IPS DF 19.7 (cell line): ENCODE results near the gene RASAL2.
"Not testable (repeated sequence)": the region's sequence is repeated elsewhere in the genome, so short reads cannot be mapped to it uniquely, and the experiment has no call there.

Experiments
- DNase-seq: peaks from one replicate; pipeline ENCODE4 v3.0.0-alpha.2; 2013; ENCODE audit warnings: low read depth, low spot score

RASAL2 gene

DNA sequence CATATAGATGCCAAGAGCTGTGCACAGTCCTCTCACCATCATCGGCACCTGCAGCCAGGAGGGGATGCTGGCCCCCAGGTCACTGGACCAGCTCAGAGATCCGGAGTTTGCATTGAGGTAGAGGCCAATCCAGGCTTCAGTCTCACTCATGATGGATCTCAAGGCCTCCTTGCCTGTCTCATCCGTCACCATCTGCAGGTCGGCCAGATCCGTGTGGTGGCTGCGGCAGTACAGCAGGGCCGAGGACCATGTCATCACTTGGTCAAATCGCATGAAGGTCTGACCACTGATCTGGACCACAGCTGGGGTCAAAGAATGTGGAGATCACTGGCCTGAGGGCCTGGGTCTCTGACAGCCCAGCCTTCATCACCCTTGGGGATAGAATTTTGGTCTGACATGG, 396.2 kb downstream of the RASAL2 start:
- DNase-seq = no peak

DNA sequence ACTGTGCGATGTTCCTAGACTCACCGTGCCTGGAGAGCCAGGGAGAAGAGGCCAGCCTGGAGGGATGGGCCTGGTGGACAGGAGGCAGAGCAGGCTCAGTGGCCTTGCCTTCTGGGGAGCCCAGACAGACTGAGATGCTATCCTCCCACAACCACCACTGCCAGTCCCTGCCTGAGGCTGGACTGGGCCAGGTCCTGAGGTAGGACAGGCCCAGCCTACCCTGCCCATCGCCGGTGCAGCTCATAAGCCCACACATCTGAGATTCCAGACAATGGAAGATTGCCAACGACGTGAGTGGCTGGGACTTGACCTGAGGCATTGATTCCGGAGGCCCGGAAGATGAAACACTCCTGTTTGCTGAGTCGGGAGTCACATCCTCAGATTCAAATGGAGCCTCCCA, 397.1 kb downstream of the RASAL2 start:
- no peak for DNase-seq

DNA sequence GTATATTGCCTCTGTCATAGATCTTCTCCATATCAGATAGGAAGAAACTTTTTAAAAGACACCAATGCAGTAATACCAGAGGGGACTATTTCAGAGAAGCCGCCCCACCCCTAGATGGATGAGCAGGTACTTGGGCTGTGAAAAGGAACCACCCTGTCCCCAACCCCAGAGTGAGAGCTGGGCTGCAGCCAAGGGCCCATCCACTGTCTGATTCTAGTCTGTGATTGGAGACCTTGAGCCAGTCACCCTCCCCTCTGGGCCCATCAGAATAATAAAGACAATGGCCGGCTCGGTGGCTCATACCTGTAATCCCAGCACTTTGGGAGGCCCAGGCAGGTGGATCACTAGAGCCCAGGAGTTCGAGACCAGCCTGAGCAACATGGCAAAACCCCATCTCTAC, 397.8 kb downstream of the RASAL2 start:
- no peak for DNase-seq

DNA sequence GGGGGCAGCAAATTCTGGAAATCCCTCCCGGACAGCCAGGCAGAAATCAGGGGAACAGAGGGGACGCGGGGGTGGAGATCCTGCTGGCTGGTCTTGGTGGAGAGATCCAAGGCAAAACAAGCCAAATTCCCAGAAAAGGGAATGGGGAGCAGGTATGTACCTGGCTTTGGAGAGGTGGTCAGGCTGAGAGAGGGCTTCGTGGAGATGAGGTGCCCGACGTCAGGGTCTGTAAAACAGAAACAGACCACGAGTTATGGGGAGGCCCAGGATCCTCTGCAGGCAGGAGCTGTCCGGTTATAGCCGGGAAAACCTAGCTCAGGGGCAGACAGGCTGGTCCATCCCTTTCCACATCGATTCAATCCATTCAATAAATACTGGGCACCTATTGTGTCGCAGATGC, 398.4 kb downstream of the RASAL2 start:
- DNase-seq = no peak

DNA sequence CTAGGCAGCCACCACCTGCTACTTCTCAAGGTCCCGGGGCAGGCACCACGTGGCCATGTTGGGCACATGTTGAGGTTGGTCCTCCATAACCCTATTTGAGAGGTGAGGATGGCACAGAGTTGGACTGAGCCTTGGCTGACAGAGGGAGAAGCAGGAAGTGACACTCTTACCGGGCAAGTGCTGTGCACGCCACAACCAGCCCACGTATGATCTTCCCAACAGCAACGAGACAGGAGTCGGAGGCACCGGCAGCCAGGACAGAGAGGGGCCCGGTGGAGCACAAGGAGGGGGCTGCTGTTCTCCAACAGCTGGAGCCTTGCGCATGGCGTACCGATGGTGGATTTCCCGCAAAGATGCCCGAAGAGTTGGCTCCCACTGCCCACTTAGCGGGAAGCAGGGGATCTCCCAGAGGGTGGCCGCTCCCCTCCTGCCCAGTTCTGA, 399.4 kb downstream of the RASAL2 start:
- DNase-seq = no peak

DNA sequence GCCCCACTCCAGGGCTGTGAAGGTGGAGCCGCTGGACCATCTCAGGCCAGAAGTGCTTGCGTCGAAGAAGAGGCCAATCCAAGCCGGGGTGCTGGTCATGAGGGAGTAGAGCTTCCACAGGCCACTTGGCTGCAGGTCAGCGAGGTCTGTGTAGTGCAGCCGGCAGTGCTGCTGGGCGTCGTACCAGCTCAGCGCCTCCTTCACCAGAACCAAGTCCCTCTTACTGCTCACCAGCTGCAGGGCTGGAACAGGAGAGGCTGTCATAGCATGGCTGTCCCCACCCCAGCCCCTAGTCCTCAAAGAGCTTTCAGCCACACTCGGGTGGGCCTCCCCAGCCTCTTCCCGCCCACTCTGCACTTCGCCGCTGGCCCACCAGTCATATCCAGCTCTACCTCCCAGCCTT, 400.7 kb downstream of the RASAL2 start:
- no peak for DNase-seq

DNA sequence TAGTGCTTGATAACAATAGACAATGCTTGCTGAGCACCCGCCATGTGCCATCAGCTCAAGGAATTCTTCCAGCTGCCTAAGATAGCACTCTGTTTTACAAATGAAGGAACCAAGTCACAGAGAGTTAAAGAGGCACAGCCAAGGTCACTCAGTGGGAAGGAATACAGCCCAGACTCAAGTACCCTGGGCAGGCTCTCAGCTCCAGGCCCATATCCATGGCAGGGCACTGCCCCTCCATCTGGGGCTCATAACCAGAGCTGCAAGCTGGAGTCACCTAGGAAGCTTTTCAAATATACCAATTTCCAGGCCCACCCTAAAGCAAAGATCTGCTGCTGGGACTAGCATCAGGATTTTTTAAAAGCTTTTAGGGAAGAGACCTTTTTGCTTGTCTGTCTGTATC, 401.3 kb downstream of the RASAL2 start:
- no peak for DNase-seq

DNA sequence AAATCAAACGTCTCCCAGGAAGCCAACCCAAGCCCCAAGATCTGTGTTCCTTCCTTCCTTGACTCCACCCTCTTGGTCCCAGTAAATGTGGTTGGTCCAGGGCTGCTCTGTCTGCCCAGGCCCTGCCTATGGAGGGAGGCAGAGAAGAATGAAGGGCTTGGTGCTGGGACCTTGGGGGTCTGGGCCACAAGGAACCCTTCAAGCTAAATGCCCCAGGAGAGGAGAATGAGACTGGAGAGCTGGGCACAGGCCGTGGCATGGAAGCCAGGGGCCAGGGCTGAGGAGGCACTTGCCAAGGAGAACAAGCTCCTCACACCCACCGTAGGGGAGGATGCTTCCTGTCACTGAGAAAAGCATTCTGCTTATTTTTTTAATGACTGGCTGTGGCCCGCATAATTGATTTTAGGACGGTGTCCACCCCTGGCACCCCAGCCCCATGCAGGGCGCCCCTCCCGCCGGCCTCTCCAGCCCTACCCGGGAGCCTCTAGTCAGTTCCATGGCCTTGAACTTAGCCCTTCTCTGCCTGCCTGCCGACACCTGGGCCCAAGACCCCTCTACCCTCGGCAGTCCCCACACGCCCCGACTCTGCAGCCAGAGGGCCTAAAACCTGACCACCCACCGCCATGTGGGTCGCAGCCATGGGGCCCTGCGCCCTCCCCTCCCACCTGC, 402.0 kb downstream of the RASAL2 start:
- no peak for DNase-seq

DNA sequence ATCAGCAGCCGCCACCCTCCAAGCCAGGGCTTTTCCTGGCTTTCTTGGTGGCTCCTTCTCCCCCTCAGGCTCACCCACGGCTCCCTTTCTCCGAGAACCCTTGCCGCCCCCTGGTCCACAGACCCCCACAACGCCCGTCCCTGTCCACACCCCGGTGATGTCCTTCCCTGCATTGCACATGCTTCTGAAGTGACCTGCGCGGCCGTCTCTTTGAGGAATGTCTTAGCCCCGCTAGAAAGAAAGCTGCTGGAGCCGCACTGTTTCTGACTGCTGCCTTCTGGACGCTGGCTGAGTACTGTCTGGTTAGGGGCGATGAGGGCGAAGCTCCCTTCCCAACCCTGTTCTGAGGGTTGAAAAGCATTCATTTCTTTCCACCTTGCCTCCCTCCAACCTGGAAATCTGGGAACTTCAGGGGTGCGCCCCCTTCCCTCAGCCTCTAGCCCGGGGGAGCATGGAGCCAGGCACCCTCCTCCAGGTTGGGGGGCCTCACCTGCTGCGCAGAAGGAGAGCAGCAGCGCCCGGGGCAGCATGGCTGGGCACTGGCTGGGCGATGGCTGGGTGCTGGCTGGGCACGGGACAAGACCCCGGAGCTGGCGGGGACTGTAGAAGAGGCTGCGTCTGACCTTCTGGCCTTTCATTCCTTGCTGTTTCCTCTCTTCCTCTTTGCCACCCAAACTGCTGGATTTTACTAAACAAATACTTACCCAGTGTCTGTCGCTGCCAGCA, 402.7 kb downstream of the RASAL2 start, which contains the start of gene CLEC20A:
CLEC20A (minus strand) TSS at position 555 of the 726 bp plus-strand sequence; CDS start at position 530, 25 bp downstream.
- no peak for DNase-seq

DNA sequence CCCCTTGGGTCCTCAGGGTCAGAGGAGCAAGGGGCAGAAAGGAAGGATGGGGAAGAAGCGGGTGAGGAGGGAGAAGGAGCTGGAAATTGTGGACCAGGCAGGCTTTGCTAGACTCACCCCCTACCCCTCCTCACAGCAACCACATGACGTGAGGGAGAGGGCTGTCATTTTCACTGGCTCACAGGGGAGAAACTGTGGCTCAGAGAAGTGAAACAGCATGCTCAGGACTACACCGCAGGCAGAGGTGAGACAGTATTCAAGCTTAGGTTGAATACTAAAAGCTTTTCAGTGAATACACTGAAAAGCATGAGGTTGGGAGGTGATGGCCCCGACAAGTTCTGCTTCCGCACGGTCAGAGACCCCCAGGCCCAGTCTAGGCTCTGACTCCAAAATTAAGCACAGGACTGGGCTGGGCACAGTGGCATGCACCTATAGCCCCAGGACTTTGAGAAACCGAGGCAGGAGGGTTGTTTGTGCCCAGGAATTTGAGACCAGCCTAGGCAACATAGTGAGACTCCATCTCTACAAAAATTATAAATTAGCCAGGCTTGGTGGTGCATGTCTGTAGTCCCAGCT, 404.1 kb downstream of the RASAL2 start:
- no peak for DNase-seq

DNA sequence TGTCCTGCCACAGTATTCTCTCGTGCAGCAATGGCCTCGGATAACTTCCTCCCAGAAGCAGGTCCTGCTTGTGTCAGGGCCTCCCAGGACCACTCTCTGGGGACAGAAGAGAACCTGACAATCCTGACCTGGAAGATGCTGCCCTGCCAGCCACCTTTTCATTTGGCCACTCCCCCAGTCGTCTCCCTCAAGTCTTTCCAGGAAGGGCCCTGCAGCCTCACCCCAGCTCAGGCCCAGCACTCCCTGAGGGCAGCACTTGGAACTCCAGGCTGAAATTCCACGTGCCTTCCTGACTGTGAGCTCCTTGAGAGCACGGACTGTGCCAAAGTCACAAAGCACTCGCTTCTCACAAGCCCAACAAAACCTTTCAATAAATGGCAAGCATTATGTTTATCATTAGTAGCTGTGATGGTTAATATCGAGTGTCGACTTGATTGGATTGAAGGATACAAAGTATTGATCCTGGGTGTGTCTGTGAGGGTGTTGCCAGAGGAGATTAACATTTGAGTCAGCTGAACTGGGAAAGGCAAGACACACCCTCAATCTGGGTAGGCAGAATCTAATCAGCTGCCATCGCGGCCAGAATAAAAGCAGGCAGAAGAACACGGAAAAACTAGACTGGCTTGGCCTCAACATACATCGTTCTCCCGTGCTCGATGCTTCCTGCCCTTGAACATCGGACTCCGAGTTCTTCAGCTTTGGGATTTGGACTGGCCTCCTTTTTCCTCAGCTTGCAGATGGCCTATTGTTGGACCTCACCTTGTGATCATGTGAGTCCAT, 405.2 kb downstream of the RASAL2 start:
- no peak for DNase-seq

DNA sequence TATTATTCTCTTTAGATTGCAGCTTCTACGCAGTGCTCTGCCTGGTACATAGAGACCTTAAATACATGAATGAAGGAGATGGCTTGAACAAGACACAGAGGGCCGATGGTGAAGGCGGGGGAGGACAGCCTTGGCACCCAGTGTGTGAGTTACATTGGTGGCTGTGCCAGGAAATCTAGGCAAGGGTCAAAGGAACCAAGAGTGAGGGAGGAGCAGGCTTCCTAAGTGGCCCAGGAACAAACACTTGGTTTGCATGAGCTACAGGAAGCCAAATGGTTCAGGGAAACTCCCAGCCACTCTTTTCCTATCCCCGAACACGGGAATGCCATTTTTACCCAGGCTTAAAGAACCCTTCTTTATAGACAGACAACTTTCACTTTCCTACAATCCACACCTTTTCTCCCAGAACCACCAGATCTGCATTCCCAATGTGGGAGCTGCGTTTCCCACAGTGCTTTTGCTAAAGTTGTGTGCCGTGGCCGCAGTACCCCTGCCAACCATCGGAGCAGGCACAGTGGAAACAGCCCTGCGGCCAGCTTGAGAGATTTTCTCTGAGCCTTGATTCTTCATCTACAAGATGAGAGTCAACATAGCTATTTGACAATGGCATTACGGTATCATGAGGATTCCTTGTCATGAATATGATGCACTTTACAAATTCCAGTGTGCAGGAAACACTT, 406.3 kb downstream of the RASAL2 start:
- DNase-seq = peak; percentile 12

DNA sequence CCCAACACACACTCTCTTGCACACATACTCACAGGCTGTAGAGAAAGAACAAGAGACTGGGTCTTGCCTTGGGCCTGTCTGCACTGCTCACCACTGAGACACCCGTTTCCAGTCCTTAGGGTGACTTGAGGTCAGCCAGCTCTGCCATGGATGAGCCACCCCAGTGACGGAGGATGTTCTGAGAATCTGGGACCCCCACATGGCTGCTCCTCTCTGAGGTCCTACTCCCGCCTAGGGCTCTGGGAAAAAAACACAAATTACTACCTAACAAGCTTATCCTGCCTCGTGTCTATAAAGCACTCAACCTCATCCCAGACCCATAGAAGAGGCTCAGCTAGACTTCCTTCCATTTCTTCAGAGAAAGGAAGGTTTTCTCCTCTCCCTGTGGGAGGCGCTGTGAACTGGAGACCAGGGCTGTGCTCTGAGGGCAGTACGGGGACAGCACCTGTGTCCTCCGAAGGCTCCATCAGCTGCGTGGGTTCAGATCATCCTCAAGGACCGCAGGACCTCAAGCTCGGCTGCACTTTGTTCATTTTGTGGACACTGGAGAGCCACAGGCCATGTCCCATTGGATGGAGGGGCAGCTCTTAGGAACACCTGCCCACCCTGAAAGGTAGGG, 407.1 kb downstream of the RASAL2 start:
- no peak for DNase-seq

DNA sequence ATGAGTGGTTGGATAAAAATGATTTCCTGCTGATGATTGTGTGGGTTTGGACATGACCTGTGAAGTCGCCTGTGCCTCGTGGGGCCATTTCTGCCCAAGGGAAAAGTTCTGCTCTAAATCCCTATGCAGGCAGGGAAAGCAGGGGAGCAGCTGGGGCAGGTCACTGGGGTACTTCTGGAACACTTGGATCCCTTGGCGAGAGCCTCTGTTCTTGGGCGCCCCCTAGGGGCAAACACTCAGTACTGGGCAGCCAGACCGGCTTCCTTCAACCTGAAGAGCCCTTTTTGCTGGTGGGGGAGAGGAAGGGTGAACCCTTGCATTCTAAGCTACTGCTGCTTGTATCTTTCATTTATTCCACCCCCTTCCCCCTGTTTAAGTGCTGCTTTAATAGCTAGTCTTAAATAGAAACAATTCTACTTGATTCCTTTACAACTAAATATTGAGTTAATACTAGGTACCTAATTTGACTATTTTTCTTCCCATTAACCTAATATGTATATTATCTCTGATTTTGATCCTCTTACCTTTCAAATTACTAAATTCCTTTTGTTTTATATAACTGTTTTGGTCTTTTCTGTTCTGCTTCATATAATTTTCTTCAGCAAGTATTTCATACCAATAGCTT, 407.9 kb downstream of the RASAL2 start:
- peak; percentile 65 for DNase-seq

DNA sequence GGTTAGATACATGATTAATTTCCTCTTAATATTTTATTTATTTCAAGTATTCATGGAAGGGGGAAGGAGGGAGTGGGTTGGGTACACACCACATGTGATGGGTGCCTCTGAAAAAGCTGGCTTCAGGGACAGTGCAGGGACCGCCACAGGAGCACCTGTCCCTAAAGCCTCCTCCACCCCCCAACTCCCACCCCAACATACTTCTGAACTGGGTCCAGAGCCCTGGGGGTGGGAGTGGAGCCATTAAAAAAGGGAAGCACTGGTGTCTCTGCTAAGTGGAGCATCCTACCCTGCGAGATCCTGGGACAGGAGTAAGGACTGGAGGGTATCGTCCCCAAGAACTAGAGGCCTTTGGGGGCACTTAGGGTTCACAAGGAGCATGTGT, 408.4 kb downstream of the RASAL2 start:
- DNase-seq = no peak

DNA sequence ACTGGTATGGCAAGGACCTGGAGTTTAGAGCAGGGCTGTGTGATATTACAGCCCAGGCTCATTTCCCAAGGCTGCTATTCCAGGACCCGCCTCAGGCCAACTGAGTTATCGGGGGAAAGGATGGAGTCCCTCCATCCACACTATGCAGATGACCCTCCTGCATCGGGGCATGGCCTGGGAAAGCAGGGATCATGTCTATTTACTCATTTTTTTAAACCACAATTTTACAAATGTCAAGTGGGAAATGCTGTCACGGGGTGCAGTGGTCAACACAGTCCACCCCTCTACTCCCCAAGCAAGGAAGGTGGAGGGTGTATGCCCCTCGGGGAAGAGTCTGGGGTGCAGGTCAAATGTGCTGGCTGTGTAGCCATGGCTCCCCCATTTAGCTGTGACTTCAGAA, 409.0 kb downstream of the RASAL2 start:
- no peak for DNase-seq

DNA sequence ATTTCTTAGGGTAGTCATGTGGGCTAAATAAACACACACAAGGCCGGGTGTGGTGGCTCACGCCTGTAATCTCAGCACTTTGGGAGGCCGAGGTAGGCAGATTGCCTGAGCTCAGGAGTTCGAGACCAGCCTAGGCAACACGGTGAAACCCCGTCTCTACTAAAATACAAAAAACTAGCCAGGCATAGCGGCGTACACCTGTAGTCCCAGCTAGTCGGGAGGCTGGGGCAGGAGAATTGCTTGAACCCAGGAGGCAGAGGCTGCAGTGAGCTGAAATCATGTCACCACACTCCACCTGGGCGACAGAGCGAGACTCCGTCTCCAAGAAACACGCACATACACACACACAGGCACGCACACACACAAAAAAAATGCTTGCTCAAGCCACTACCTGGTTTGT, 409.4 kb downstream of the RASAL2 start:
- DNase-seq = not testable (repeated sequence)

DNA sequence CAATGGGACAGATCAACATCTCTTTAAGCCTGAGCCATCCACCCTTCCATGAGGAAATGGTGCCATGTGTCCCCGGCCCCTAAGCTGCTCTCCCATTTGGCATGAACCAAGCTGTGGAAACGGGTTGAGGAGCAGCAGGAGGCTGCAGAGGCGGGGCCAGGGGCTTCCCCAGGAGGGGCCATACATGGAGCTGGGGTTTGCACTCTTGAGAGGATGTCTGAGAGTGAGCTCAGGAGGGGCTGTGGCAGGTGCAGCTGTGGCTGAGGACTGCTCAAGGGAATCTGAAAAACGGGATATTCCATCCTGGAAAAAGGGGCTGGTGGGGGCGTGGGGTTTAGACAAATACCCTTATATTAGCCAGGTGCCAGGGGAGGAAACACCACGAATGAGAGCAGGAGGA, 409.9 kb downstream of the RASAL2 start:
- no peak for DNase-seq

DNA sequence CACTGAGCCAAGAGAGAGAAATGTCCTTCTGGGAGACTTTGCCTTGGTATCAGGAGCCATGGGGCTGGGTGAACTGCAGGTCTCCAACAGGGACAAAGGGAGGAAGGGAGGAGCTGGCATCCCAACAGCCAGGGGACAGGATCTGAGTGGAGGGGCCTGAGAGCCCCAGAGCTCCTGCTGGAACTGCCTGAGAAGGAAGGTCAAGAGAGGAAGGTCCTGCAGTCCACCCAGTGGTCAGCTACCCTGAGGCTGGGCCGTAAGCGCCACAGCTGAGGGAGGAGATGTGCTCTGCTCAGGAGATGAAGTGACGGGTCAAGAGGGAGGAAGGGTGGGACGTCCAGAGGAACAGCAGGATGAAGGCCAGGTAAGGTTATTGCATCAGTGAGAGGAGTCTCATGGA, 410.4 kb downstream of the RASAL2 start:
- no peak for DNase-seq

DNA sequence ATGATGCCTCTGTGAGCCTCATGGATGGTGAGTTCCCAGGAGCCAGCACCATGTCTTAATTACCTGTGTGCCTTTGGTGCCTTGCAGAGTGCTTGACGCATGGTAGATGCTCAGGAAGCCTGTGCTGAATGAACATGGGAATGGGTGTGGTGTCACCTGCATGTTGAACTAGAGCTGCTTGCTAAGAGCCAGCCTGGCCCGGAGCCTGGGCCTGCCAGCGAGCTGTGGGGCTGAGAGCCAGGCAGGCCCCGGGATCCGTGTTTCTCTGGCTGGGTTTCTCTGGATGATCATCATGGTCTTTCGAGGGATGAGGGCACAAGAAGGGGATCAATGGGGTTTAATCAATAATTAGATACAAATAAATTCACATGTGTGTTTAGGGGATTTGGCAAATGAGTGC, 412.3 kb downstream of the RASAL2 start:
- no peak for DNase-seq

DNA sequence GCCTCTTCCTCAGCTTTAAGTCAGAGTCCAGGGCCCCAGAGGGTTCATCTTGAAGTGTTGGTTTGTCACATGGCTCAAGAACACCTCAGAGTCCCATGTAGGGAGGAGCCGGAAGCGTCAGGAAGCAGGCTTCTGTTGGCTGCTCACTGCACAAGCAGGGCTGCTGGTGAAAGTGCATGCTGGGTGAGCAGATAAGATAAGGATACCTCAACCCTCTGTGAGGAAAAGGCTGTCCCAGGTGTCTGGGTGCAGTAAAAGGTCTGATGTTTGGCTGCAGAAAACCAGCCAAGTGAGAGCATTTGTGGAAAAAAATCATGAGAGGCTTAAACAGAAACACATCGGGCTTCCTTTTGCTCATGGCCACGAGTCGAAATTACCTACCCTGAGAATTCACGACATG, 412.8 kb downstream of the RASAL2 start:
- no peak for DNase-seq
